ENCODE data around the gene PHLPP1. TPM values are rescaled to one million over a fixed set of nuclear protein-coding genes. Genes with fewer than 3 reads are reported as not detected.

Gene PHLPP1
- polyA plus RNA-seq, 2 of the 4 experiments (the other 2 are of a cell fraction), result 6.5 to 12.1 TPM

DNA sequence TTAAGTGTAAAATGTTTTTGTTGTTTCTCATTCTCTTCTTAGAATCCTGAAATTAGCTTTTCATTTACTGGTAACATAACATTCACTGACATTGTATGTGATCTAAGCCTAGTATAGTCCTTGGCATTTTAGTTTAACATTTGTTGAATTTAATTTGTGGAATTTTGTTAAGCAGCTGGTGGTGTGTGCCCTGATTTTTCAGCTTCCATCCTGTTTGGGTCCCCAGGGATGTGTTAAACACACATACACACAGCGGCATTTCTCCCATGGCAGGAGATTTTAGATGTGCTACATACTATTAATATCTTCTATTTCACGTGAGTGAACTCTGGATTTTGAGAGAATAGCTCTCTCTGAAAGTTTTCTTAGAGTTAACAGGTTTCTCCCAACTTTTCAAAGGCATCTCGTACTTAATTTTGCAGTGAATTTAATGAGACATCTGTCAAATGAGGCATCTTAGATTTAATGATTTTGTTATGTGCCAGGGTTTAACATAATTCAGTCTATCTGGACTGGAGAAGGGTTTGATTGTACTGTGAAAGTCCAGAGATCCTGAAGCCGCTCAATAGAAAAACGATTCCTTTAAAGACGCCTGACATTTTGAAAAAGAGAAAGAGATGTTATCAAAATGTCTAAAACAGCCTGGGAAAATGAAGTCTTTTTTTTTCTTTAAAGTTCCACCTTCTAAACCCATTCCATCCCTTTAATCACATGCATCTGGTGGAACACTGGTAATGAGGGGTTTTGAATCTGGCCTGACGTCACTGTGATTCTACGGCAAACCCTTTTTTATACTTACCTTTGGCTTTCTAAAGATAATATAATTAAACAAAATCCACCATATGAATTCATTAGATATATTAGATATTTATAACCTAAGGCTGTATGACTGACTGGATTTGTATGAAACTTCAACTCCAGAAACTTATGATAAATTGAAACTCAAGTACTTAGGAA lies 6.8 kb downstream of the PHLPP1 start:
- H3K4me3 ChIP-seq, result no peak overlapping the region
- WGBS (ENCODE audit: missing lambda C conversion rate), result 84% methylated on average over 8 of the region's 8 CpGs
- peak overlapping the region; percentile 6; the same call in 1 of the 3 replicates for H3K4me2 ChIP-seq
- TF ChIP-seq, protein P1, sequence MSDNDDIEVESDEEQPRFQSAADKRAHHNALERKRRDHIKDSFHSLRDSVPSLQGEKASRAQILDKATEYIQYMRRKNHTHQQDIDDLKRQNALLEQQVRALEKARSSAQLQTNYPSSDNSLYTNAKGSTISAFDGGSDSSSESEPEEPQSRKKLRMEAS (IDR thresholded peaks at IDR 0.05), result no peak
- TF ChIP-seq HDAC2 (IDR thresholded peaks at IDR 0.05) (no peak), FOSB (CRISPR knock-in tag; IDR thresholded peaks at IDR 0.05) (no peak), RCOR1 (IDR thresholded peaks at IDR 0.05; ENCODE audit: low read depth, low read length) (no peak)
- ChIA-PET CTCF (no interaction called here), POLR2A (interaction anchor here (0.6 kb wide), 1 partner anchor 535 kb away, joined by 4 read pairs; the partner anchor contains the start of genes PIGN and RELCH)
- H3K4me1 ChIP-seq, result peaks cover 65% of the 10 kb centered on the region
- no peak for DNase-seq (ENCODE audit: low read depth in 1 of 2, low spot score in 1 of 2)
- ATAC-seq, result no peak
- H3K27ac ChIP-seq, result no peak overlapping the region
- no peaks in the 10 kb centered on the region for H3K9me3 ChIP-seq
- no peak for FAIRE-seq

DNA sequence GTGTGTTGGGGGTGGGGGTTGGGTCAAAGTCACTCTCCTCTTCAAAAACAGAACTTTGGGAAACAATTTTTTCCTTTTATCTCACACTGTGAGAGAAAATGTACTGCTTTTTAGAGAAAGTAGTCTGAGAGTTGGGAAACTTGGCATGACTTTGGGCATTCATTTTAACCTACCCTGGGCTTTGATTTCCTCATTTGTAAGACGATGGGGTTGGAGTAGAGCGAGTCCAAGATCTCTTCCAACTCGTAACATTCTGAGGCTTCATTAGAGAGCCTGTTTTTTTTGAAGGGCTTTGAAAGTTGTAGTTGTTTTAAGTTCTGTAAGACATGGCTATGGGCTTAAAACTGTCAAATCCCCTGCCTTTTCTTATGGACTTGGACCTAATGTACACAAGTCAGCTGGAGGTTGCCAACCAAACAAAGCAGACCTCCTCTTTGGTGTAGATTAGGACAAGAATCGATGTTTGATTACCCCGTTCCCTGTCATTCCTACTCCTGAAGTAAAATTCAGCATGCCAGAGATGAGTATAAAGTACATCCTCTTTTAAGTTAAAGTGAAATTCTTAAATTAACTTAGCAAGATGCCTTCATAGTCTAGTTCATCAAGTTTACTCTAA lies 8.4 kb downstream of the PHLPP1 start:
- peaks cover 55% of the 10 kb centered on the region for H3K4me1 ChIP-seq
- TF ChIP-seq POLR2A (IDR thresholded peaks at IDR 0.05; ENCODE audit: low read length) (no peak), MAFK (IDR thresholded peaks at IDR 0.05; ENCODE audit: partially characterized antibody) (no peak), EP300 (IDR thresholded peaks at IDR 0.05) (no peak), ESRRA (IDR thresholded peaks at IDR 0.05; ENCODE audit: borderline replicate concordance, low read length) (no peak)
- TF ChIP-seq, protein P2, sequence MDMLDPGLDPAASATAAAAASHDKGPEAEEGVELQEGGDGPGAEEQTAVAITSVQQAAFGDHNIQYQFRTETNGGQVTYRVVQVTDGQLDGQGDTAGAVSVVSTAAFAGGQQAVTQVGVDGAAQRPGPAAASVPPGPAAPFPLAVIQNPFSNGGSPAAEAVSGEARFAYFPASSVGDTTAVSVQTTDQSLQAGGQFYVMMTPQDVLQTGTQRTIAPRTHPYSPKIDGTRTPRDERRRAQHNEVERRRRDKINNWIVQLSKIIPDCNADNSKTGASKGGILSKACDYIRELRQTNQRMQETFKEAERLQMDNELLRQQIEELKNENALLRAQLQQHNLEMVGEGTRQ (IDR thresholded peaks at IDR 0.05), result no peak
- no peak for ATAC-seq
- 0 out of 3 replicates have a peak overlapping the region, but pooled peaks have one; percentile 21 for H3K4me2 ChIP-seq
- no peak overlapping the region for H3K27ac ChIP-seq
- ChIA-PET POLR2A (no interaction called here), CTCF (no interaction called here)
- 84% methylated on average over 5 of the region's 5 CpGs for WGBS (ENCODE audit: missing lambda C conversion rate)
- FAIRE-seq, result no peak
- no peak for DNase-seq (ENCODE audit: low read depth in 1 of 2, low spot score in 1 of 2)
- no peaks in the 10 kb centered on the region for H3K9me3 ChIP-seq
- H3K4me3 ChIP-seq, result no peak overlapping the region

DNA sequence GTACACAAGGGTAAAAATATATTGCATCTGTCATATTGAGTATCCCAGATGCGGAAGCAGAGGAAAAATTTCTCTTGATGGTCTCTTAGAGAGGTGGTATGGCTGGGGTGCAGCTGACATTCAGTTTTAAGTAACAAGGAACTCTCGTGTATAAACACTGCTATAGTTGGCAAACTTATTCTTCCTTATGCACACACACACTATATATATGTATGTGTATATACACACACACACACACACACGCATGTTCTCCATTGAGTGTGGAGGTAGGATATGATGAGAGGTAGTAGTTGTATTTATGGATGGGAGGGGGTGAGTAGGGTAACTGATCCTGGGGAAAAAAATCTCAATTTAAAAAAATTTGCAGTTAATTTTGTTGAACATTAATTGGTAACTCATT lies 10.6 kb downstream of the PHLPP1 start:
- no peak for ATAC-seq
- CTCF ChIA-PET, result interaction anchor here (1.1 kb wide), 1 partner anchor 117 kb away, joined by 3 read pairs; no protein-coding TSS in a partner anchor
- Histone ChIP-seq H3K9me3 (no peaks in the 10 kb centered on the region), H3K4me2 (no peak overlapping the region), H3K4me1 (peaks cover 35% of the 10 kb centered on the region), H3K27ac (no peak overlapping the region), H3K4me3 (no peak overlapping the region)
- POLR2A ChIA-PET, result interaction anchor here (0.7 kb wide), 2 partner anchors 11 to 152 kb away, joined by 3 to 6 read pairs; partner anchors contain the start of gene PHLPP1
- WGBS (ENCODE audit: missing lambda C conversion rate), result 82% methylated on average over 3 of the region's 3 CpGs
- FAIRE-seq, result no peak
- DNase-seq (ENCODE audit: low read depth in 1 of 2, low spot score in 1 of 2), result no peak
- TF ChIP-seq EP300 (IDR thresholded peaks at IDR 0.05) (no peak), CHD2 (IDR thresholded peaks at IDR 0.05; ENCODE audit: low read length, partially characterized antibody) (no peak), HEYL (CRISPR knock-in tag; IDR thresholded peaks at IDR 0.05) (no peak), FOSB (CRISPR knock-in tag; IDR thresholded peaks at IDR 0.05) (no peak), ZSCAN20 (CRISPR knock-in tag; IDR thresholded peaks at IDR 0.05) (no peak), JUN (IDR thresholded peaks at IDR 0.05) (no peak), RNF2 (IDR thresholded peaks at IDR 0.05; ENCODE audit: borderline replicate concordance, low read depth) (no peak), BHLHE40 (IDR thresholded peaks at IDR 0.05; ENCODE audit: low read depth, low read length) (no peak), HDAC2 (IDR thresholded peaks at IDR 0.05) (no peak), SMC3 (IDR thresholded peaks at IDR 0.05) (no peak), NPAS2 (CRISPR knock-in tag; IDR thresholded peaks at IDR 0.05; ENCODE audit: borderline replicate concordance) (no peak), CBX8 (IDR thresholded peaks at IDR 0.05) (no peak), RCOR1 (IDR thresholded peaks at IDR 0.05; ENCODE audit: low read depth, low read length) (no peak)
- TF ChIP-seq, protein P3, sequence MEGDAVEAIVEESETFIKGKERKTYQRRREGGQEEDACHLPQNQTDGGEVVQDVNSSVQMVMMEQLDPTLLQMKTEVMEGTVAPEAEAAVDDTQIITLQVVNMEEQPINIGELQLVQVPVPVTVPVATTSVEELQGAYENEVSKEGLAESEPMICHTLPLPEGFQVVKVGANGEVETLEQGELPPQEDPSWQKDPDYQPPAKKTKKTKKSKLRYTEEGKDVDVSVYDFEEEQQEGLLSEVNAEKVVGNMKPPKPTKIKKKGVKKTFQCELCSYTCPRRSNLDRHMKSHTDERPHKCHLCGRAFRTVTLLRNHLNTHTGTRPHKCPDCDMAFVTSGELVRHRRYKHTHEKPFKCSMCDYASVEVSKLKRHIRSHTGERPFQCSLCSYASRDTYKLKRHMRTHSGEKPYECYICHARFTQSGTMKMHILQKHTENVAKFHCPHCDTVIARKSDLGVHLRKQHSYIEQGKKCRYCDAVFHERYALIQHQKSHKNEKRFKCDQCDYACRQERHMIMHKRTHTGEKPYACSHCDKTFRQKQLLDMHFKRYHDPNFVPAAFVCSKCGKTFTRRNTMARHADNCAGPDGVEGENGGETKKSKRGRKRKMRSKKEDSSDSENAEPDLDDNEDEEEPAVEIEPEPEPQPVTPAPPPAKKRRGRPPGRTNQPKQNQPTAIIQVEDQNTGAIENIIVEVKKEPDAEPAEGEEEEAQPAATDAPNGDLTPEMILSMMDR (IDR thresholded peaks at IDR 0.05), result no peak
- TF ChIP-seq, protein P4, sequence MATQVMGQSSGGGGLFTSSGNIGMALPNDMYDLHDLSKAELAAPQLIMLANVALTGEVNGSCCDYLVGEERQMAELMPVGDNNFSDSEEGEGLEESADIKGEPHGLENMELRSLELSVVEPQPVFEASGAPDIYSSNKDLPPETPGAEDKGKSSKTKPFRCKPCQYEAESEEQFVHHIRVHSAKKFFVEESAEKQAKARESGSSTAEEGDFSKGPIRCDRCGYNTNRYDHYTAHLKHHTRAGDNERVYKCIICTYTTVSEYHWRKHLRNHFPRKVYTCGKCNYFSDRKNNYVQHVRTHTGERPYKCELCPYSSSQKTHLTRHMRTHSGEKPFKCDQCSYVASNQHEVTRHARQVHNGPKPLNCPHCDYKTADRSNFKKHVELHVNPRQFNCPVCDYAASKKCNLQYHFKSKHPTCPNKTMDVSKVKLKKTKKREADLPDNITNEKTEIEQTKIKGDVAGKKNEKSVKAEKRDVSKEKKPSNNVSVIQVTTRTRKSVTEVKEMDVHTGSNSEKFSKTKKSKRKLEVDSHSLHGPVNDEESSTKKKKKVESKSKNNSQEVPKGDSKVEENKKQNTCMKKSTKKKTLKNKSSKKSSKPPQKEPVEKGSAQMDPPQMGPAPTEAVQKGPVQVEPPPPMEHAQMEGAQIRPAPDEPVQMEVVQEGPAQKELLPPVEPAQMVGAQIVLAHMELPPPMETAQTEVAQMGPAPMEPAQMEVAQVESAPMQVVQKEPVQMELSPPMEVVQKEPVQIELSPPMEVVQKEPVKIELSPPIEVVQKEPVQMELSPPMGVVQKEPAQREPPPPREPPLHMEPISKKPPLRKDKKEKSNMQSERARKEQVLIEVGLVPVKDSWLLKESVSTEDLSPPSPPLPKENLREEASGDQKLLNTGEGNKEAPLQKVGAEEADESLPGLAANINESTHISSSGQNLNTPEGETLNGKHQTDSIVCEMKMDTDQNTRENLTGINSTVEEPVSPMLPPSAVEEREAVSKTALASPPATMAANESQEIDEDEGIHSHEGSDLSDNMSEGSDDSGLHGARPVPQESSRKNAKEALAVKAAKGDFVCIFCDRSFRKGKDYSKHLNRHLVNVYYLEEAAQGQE (IDR thresholded peaks at IDR 0.05), result no peak
- TF ChIP-seq, protein P5, sequence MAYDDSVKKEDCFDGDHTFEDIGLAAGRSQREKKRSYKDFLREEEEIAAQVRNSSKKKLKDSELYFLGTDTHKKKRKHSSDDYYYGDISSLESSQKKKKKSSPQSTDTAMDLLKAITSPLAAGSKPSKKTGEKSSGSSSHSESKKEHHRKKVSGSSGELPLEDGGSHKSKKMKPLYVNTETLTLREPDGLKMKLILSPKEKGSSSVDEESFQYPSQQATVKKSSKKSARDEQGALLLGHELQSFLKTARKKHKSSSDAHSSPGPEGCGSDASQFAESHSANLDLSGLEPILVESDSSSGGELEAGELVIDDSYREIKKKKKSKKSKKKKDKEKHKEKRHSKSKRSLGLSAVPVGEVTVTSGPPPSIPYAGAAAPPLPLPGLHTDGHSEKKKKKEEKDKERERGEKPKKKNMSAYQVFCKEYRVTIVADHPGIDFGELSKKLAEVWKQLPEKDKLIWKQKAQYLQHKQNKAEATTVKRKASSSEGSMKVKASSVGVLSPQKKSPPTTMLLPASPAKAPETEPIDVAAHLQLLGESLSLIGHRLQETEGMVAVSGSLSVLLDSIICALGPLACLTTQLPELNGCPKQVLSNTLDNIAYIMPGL (CRISPR knock-in tag; IDR thresholded peaks at IDR 0.05; ENCODE audit: borderline replicate concordance), result no peak
- TF ChIP-seq, protein P6, sequence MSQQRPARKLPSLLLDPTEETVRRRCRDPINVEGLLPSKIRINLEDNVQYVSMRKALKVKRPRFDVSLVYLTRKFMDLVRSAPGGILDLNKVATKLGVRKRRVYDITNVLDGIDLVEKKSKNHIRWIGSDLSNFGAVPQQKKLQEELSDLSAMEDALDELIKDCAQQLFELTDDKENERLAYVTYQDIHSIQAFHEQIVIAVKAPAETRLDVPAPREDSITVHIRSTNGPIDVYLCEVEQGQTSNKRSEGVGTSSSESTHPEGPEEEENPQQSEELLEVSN (IDR thresholded peaks at IDR 0.05; ENCODE audit: borderline replicate concordance, low read depth), result no peak
